NCI-H1694 treated with DMSO at 0.1 percent for 48 hours (cell line): ENCODE measurements around the gene OR2B2.
"Not testable (repeated sequence)": the region's sequence is repeated elsewhere in the genome, so short reads cannot be mapped to it uniquely, and the experiment has no call there.

Experiments used
- DNase-seq: peaks from one replicate; lab custom pipeline; 2025; lab: John Stamatoyannopoulos, UW

OR2B2 gene

DNA sequence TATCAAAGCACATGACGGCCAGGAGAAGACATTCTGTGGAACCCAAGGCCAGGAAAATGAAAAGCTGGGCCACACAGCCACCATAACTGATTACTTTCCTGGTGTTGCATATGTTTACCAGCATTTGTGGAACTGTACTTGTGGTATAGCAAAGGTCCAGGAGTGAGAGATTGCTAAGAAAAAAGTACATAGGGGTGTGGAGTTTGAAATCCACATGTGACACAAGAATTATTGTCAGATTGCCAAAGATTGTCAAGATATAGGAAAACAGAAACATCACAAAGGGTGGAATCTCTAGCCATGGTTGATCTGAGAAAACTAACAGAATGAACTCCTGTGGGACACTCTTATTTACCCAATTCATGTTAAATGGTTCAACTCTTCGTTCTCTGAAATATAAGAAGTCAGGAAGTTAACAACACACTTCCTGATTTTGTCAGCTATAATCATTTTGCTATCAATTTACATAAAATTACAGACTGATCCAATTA lies at the start of gene OR2B2:
Gene OR2B2 (minus strand): TSS at position 441 of the 491 bp plus-strand sequence. CDS start 77 bp downstream, at position 364.
- DNase-seq, result no peak

DNA sequence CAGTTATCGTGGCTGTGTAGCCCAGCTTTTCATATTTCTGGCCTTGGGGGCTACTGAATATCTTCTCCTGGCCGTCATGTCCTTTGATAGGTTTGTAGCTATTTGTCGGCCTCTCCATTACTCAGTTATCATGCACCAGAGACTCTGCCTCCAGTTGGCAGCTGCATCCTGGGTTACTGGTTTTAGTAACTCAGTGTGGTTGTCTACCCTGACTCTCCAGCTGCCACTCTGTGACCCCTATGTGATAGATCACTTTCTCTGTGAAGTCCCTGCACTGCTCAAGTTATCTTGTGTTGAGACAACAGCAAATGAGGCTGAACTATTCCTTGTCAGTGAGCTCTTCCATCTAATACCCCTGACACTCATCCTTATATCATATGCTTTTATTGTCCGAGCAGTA lies 45.3 kb upstream of the OR2B2 start:
- no peak for DNase-seq

DNA sequence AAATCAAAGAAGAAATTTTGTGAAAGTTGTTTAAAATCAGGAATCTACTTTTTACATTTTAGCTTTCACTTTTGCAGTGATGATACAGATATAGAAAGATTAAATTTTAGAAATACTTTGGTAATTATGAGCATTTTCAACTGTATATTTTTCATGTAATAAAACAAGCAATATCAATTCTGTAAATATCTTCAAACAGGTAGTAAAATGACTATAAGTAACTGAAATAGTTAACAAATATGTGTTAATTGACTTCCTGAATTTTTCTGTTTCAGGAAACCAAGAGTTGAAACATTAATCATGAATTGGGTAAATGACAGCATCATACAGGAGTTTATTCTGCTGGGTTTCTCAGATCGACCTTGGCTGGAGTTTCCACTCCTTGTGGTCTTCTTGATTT lies 44.7 kb upstream of the OR2B2 start, which contains the start of gene OR2B6:
Gene OR2B6 (plus strand): TSS at position 301 of the 400 bp plus-strand sequence. CDS start 0 bp downstream, at position 301.
- DNase-seq, result no peak

DNA sequence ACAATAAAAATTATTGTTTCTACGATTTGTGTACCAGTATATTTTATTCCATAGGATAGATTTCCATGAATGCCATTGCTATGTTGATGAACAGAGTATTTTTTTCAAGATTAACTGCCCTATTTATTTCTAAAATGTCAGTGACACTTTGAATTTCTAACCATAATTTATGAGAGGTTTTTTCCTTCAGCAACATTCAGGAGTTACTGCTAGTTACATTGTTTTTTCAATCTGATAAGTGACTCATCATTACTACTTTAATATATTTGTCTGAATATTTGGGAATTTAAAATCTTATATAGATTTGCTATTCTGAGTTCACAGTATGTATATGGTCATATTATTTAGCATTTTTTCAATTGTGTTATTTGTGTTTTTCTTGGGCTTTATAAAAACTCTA lies 38.8 kb upstream of the OR2B2 start:
- no peak for DNase-seq

DNA sequence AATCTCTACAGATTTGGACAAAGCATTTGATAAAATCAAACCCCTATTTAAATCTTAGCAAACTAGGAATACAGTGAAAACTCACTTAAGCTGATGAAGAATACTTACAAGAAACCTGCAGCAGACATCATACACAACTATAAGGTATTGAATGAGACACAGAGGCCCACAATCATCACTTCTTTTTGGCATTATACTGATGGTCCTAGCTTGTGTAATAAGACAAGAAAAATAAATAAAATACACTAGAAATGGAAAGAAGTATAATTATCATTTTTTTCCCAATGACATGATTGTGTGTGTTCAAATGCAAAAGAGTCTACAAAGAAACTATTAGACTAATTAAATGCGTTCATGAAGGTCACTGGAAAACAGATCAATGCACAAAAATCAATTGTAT lies 36.0 kb upstream of the OR2B2 start:
- no peak for DNase-seq

DNA sequence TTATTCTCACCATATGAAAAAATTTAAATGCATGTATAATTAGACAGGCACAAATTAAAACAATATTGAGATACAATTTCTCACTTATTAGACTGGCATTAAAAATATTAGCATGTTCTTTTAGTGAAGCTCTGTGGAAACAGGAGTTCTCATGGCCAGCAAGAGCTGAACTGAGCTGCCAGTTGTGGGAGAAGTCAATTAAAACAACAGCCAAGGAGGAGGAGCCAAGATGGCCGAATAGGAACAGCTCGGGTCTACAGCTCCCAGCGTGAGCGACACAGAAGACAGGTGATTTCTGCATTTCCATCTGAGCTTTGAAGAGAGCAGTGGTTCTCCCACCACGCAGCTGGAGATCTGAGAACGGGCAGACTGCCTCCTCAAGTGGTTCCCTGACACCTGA lies 30.9 kb upstream of the OR2B2 start:
- not testable (repeated sequence) for DNase-seq

DNA sequence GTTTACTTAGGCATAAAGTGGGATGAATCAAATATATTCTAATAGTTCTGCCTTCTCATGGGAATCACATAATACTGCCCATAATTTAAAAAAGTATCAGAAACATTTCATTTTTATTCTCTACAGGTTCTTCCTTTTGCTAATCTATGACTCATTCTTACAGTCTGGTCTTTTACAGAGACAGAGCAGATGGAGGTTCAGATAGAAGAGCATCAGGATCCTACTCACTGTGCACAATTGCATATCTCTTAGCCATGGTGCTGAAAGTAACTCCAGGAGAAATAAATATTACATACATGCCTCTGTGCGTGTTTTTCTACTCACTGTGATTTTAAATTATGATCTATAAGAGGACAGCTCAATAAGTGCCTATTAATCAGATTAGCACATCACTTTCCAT lies 28.6 kb upstream of the OR2B2 start:
- DNase-seq, result no peak

DNA sequence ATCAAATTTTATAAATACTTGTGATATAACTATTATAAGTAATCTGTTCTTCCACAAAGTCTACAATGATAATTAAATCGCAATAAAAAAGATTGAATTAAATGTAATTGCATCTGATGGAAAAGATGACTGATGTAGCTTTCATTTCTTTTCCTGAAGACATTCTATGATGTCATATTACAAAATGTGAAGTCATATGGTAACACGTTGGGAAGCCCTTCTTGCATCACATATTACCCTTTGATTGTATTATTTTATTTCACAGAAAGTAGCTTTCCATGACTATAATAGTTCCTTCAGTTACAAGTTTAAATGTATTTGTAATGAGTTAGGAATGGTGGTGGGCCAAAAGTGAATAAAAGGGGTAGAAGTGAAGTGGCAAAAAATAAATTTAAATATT lies 19.0 kb upstream of the OR2B2 start:
- no peak for DNase-seq

DNA sequence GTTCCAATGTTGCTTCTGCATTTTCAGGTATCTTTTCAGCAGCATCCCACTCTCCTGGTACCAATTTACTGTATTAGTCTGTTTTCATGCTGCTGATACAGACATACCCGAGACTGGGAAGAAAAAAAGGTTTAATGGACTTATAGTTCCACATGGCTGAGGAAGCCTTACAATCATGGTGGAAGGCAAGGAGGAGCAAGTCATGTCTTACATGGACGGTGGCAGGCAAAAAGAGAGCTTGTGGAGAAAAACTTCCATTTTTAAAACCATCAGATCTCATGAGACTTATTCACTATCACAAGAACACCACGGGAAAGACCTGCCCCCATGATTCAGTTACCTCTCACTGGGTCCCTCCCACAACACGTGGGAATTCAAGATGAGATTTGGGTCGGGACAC lies 17.7 kb upstream of the OR2B2 start:
- DNase-seq, result not testable (repeated sequence)

DNA sequence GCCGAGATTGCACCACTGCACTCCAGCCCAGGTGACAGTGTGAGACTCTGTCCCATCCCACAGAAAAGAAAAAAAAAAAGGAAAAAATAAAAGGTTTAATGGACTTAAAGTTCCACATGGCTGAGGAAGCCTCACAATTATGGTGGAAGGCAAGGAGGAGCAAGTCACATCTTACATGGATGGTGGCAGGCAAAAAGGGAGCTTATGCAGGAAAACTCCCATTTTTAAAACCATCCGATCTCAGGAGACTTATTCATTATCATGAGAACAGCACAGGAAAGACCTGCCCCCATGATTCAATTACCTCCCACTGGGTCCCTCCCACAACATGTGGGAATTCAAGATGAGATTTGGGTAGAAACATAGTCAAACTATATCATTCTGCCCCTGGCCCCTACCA lies 15.8 kb upstream of the OR2B2 start:
- not testable (repeated sequence) for DNase-seq

DNA sequence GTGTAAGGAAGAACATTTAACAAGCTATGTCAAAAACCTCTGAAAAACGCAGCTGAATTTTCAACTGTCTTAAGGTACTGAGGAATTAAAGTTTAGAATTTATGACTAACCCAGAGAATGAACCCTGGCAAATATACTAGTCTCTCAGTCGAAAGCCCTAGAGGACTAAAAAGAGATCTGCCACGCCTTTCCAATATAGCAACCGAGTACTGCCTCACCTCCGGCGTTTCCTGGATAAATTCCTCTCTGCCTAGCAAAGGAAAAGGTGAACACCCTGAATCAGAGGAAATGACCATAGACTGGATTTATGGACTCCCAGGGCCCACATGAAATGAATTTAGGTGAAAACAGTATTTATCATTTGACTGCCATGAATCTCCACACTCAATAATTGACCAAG lies 12.0 kb upstream of the OR2B2 start:
- DNase-seq, result no peak

DNA sequence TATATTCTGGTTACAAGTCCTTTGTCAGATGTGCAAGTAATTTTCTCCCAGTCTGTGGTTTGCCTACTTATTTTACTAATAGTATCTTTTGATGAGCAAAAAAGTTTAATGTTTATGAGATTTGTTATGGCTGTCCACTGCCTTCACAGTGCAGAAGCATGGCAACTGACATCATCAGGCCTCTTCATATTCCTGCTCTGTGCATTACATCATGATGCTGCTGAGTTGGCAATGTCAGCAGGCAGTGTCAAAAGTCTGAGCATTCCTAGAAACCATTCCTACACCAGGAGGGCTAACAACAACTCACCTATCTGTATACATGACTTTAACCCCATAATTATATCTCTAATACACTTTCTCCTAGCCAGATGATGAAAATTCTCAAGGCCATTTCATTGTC lies 10.8 kb upstream of the OR2B2 start:
- no peak for DNase-seq

DNA sequence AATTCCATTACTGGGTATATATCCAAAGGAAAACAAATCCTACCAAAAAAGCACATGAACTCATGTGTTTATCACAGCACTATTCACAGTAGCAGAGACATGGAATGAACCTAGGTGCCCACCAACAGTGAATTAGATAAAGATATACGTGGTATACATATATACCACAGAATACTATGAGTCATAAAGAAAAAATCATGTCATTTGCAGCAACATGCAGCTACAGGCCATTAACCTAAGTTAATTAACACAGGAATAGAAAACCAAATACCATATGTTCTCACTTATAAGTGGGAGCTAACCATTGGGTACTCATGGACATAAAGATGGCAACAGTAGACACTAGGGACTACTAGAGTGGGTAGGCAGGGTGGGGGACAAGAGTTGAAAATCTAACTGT lies 4.2 kb downstream of the OR2B2 start:
- DNase-seq, result no peak

DNA sequence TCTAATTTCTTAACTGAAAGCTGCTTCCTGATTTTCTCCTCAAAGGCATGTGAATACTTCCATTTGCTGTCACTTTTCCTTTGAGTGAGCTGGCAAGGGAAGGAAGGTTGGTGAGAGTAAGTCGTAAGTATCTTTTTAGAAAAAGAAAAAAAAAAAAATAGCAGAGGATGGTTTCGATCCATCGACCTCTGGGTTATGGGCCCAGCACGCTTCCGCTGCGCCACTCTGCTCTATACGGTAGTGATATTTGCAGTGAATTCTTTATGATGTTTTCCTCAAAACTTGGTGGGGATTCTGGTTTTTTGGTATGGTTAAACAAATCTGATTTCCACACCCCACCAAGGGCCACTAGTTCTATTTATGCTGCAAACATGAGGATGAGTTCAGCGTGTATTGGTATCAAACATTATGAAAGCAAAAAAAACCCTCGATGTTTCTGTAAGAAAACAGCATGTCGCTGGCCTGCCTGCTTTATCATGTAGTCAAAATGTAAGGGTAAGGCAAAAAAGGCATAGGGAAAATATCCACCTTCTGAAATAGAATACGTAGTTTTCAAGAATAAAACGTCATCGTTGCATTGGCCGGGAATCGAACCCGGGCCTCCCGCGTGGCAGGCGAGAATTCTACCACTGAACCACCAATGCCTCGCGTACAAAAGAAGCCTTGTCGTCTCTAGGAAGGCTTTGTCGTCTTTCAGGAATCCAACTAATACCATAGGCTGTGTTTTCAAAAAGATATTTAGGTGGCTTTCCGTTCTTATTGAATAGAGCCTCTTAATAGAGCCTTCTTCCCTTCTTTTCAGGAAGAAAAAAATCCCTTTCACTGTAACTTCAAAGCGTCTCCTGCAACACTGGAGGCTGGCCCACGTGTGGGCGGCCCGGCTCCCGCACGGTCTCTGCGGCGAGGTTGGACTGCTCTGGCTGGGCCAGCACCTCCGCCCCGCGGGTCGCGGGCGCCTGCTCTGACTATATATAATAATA lies 9.6 kb downstream of the OR2B2 start:
- peak; percentile 82 for DNase-seq

DNA sequence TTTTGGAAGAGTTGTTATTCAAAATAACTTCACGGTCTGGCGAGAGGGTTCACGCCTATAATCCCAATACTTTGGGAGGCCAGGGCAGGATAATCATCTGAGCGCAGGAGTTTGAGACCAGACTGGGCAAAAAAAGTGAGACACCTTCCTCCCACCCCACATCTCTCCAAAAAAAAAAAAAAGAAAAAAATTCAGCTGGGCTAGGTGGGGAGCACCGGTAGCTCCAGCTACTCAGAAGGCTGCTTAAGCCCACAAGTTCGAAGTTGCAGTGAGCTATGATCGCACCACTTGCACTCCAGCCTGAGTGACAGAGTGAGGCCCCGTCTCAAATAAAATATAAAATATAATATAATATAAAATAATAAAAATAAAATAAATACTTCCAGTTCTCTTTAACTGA lies 10.4 kb downstream of the OR2B2 start:
- no peak for DNase-seq

DNA sequence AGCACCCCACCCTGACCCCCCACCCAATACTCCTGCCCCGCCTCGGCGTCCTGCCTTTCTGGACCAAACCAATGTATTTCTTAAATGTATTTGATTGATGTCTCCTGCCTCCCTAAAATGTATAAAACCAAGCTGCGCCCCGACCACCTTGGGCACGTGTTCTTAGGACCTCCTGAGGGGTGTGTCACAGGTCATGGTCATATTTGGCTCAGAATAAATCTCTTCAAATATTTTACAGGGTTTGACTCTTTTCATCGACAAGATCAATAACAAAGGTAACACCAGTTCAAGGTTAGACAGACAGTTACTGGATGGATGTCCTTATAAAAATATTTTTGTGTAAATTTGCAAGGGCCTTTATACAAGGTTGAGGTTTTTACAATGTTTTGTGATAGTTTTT lies 12.0 kb downstream of the OR2B2 start:
- DNase-seq, result not testable (repeated sequence)

DNA sequence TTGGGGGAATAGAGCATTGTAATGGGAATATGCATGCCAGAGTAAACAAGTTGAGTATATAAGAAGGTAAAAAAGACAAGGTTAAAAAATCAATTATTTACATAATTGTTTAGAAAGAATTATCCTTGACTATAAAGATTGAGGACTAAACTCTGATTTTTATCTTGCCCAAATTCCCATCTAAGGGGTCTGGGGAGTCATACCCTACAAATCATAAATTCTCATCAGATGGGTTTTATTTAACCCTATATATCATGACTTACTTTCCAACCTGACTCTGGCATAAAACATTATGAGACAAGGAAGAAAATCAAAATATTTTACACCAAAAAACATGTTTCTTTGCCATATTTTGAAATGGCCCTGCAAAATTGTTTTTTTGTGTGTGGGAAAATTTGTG lies 12.7 kb downstream of the OR2B2 start:
- no peak for DNase-seq

DNA sequence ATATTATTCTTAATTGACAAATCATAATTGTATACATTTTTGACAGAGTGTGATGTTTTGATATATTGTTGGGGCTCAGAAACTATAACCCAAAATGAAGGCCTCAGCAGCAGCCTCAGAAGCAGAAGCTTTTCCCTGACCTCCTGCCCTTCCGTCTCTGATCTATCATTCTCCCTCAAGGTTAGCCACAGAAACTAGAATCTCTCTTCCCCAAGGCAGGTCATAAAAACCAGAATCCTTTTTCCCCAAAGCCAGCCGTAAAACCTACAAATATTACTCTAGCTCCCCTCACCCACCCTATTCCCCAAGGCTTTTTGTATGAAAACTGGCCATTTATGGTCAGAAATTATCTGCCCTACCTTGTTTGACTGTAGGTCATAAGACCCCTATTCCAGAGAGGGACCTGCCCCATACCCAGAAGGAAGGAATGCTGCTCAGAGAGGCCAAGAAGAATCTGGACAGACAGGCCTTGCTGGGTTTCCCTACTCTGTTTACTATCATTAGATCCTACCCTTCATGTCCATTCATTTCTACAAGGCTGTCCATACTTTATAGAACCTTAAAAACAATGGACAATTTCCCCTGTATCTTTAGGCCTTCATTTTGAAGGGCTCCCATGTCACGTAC lies 14.5 kb downstream of the OR2B2 start:
- DNase-seq, result no peak

DNA sequence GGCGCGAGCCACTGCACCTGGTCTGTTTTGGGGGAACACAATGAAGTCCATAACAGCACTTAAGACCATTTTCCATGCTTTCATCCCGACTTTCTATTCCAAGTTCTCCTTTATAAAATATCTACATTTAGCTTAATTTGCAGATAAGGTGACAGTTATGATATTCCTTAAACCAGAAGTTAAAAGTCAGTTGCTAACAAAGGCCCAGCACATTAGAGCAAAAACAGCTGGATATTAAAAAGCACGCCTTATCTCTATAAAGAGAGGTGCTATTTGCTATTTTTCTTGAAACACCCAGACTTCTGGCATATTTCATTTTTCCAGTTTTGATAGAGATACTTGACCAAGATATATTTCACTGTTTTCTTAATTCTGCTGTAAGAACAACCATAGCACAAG lies 15.8 kb downstream of the OR2B2 start:
- no peak for DNase-seq

DNA sequence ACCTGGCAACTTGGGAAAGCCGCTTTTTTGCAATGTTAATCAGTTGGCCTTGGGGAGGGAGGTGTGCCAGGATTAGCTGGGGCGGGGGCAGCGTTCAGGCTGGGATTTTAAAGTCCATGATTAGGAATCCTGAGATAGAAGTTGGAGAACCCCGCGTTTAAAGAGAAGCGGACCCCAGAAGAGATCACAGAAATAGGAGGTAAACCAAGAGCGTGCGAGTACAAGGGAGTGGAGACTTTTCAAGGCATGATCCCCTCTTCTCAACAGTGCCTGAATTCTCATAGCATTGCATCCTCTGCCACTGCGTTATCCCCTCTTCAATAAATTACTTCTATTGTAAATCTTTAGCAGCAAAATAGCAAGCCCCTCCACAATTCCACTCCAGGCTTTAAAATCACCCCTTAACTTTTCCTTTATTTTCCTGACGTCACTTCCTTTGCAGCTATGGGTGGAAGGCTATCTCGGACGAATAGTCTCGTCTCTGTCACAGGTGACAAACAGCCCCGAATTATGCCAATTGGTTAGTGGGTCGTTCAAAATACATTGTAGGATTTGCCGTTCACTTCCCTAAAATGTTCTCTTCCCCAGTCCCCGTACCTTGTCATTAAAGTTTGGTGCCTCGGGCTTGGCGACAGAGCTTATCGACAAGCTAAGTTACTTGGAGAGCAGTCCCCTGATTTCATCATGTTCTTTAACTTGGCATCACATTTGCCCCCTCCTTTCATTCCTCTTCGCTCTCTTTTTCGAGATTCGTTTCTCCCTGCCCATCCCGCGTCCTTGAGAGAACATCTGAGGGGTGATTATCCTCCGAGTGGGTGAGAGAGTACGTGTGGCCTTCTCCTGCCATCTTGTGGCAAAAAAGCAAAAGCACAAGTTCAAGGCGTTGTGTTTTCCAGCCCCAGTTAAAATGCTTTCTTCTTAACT lies 17.1 kb downstream of the OR2B2 start:
- DNase-seq, result peak; percentile 52

DNA sequence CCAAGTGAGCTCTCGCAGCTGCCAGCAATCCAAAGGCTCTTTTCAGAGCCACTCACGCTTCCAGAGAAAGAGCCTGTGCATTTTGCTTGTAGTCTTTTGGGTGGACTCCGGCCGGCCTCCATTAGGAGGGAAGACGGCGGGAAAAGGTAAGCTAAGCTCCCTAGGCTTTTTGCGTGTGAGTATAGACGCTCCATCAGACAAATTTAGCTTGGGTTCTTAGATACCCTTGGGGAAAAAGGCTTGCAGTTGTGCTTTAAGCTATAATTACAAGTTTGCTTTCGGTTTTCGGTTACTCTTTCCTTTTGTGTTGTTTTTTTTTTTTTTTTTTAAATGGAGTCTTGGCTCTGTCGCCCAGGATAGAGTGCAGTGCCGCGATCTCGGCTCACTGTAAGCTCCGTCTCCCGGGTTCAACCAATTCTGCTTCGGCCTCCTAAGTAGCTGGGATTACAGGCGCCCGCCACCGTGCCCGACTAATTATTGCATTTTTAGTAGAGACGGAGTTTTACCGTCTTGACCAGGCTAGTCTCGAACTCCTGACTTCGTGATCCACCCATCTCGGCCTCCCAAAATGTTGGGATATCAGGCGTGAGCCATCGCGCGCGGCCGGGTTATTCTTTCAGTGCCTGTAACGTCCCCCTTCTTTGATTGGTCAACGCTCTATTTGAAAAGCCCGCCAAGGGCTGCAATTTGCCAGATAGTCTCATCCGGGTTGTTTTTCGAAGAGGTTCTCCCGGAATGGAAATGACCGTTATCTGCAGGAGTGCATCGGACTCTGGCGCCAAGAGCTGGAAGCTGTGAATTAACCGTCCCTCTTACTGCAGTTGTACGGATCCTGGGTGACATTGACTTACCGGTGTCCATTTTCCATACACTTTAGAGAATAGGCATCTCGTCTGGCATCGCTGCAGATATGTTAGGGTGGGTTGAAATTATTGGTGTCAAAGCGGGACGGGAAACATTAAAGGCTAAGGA lies 18.1 kb downstream of the OR2B2 start:
- DNase-seq, result peak; percentile 83
